Inflammatory macrophage treated with lipopolysaccharide for 4 hours (primary cell): ENCODE data around the gene COG7.
"Not testable (repeated sequence)": the region's sequence is repeated elsewhere in the genome, so short reads cannot be mapped to it uniquely, and the experiment has no call there.

Source experiments
- DNase-seq: peaks from one replicate; pipeline ENCODE4 v3.0.0-alpha.2; 2020

Gene COG7

DNA sequence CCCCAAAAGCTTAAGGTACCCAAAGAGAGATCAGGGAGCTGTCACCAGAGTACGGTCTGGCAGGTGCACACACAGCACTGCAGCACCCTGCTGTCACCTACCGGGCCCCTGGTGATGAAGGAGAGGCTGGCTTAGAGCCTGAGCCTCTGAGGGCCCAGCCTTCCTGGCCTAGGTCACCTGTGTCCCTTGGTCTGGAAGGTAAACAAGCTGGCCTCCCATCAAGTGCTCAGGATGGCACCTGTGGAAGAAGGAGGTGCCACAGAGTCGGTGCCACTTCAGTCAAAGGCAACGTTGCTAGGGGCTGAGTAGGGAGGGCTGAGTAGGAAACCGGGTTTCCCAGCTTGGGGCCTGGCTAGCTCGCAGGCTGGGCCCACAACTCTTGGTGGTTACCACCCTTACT is 70.7 kb downstream of the COG7 start:
- no peak for DNase-seq

DNA sequence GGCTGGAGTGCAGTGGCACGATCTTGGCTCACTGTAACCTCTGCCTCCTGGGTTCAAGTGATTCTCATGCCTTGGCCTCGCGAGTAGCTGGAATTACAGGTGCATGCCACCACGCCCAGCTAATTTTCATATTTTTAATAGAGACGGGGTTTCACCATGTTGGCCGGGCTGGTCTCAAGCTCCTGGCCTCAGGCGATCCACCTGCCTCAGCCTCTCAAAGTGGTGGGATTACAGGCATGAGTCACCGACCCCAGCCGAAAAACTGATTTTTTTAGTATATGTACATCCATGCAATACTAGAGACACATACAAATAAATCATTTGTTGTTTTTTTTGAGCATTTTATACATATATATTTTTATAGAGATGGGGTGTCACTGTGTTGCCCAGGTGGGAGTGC is 71.3 kb downstream of the COG7 start:
- DNase-seq, result not testable (repeated sequence)

DNA sequence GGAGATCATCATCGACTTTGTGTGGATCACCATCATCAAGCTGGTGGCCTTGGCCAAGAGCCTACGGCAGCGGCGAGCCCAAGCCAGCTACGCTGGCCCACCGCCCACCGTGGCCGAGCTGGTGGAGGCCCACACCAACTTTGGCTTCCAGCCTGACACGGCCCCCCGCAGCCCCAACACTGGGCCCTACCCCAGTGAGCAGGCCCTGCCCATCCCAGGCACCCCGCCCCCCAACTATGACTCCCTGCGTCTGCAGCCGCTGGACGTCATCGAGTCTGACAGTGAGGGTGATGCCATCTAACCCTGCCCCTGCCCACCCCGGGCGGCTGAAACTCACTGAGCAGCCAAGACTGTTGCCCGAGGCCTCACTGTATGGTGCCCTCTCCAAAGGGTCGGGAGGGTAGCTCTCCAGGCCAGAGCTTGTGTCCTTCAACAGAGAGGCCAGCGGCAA is 72.5 kb downstream of the COG7 start:
- DNase-seq, result no peak

GRCh38 chr16:23379707-23380106 is 73.3 kb downstream of the COG7 start:
- DNase-seq, result no peak

DNA sequence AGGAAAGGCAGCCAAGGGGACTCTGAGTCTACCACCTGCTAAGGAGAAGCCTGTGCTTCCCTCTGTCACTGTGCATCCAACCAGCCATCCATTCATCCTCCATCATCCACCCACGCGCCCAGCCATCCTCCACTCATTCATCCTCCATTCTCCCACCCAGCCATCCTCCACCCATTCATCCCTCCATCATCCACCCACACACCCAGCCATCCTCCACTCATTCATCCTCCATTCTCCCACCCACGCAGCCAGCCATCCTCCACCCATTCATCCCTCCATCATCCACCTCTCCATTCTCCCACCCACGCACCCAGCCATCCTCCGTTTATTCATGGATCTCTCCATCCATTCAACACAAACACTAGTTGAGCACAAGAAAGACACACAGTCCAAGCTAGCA is 74.1 kb downstream of the COG7 start:
- DNase-seq, result no peak

DNA sequence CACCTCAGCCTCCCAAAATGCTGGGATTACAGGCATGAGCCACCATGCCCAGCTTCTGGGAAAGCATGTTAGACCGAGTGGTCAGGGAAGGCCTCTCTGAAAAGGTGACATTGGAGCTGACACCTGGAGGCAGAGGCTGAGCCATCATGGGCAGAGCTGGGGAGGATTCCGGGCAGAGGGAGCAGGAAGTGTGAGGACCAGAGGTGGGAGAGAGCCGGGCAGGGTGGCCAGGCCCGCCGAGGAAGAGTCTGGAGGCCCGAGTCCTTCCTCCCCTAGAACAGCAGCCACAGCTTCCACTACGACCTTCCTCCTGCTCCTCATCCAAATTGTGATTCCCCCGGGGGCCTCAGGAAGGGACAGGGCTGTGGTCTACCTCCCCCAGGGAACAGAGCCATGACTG is 74.7 kb downstream of the COG7 start:
- DNase-seq, result no peak

DNA sequence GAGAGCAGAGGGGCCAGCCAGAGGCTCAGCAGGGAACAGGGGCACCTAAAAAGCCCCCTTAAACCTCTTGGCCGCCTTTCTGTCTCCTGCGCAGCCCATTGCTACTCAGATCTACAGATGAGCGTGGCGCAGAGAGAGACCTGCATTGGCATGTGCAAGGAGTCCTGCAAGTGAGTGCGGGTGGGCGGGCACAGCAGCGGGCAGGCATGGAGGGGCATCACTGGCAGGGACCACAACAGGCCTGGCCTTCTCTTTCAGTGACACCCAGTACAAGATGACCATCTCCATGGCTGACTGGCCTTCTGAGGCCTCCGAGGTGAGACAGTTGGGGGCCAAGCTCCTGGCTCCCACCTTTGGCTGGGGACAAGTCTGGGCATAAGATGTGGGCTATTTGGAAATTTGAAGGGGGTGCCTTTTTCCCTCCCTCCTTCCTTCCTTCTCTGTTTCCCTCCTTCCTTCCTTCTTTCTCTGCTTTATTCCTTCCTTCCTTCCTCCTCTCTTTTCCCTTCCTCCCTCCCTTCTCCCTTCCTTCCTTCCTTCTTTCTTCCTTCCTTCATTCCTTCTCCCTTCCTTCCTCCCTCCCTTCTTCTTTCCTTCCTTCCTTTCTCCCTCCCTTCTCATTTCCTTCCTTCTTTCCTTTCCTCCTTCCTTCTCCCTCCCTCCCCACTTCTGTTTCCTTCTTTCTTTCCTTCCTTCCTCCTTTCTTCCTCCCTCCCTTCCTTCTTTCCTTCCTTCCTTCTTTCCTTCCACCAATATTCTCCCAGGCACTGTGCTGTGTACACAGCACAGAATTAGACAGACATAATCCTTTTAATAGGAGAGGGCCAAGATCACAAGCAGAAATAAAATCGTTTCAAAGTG is 75.7 kb downstream of the COG7 start:
- DNase-seq, result no peak

- DNase-seq, result no peak
These were observed 77.3 kb downstream of the COG7 start for GRCh38 chr16:23375643-23376042.

- DNase-seq, result no peak
These were observed 78.1 kb downstream of the COG7 start for GRCh38 chr16:23374721-23375510.

GRCh38 chr16:23373436-23374219 is 79.4 kb downstream of the COG7 start:
- no peak for DNase-seq

DNA sequence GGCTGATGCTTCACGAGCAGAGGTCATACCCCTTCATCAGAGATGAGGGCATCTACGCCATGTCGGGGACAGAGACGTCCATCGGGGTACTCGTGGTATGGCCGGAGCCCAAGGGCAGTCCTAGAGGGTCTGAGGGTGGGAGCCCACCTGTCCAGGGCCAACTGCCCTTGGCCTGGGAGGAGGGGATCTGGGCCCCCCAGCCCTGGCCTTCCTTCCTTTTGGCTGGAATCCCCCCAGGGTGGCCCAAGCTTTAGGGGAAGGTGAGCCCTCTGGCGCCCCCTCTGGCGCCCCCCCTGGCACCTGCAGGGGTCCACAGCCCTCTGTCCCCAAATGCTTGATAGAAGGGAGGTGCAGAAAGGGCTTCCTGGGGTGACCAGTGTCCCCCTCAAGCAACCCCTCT is 81.6 kb downstream of the COG7 start:
- DNase-seq, result no peak

GRCh38 chr16:23369416-23369815 is 83.6 kb downstream of the COG7 start:
- DNase-seq, result no peak

GRCh38 chr16:23368469-23368868 is 84.5 kb downstream of the COG7 start:
- no peak for DNase-seq

DNA sequence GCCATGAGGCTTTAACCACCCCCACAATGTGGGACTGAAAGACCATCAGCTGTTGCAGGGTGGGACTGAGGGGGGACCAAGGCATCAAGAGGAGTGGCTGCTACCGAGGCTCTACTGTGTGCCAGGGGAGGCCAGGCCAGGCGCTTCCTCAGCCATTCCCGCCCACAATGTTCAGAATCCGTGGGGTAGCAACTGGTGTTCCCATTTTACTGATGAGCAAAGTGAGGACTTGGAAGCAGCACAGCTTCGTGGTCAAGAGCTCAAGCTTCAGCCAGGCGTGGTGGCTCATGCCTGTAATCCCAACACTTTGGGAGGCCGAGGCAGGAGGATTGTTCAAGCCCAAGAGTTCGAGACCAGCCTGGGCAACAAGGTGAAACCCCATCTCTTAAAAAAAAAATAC is 85.0 kb downstream of the COG7 start:
- DNase-seq, result no peak

- DNase-seq, result no peak
These were observed 85.4 kb downstream of the COG7 start for GRCh38 chr16:23367564-23367963.

DNA sequence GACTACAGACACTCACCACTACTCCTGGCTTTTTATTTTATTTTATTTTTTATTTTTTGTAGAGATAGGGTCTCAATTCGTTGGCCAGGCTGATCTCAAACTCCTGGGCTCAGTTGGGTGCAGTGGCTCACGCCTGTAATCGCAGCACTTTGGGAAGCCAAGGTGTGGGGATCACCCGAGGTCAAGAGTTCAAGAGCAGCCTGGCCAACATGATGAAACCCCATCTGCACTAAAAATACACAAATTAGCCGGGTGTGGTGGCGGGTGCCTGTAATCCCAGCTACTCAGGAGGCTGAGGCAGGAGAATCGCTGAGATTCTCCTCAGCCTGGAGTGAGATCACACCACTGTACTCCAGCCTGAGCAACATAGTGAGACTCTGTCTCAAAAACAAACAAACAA is 86.6 kb downstream of the COG7 start:
- not testable (repeated sequence) for DNase-seq

GRCh38 chr16:23365602-23366240 is 87.3 kb downstream of the COG7 start:
- DNase-seq, result no peak

DNA sequence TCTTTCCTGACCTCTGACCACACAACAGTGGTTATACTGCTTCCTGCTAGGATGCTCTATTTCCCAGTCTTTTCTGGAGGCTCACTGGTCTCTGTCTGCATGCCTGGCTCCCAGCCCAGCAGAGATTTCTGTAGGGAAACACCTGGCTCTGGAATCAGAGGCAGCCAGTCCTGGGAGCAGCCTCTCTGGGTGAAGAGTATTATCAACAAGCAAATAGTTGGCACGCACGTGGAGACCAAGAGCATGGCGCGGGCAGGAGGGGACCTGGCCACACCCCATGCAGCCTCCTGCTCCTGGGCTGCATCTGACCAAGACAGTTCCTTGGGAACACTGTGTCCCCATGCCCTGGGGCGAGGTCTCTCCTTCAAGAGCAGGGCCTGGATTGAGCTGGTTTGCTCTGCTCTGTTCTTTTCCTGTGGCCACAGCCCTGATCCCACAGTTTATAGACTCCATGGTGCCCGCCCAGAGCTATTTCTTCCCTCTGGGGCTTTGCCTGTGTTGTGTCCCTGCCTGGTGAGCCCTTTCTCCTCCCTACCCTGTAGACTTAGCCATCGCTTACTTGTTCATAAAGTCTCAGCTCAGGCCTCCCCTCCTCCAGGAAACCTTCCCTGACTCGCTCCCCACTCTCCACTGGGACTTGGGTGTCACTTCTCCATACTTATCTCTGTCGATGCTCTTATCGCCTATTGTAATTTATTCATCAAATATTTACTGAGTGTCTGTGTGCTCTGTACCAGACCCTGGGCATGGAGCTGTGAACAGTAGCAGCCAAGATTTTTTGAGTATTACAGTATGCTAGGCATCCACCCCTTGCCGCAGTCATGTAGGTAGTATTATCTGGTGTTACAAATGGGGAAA is 90.3 kb downstream of the COG7 start:
- no peak for DNase-seq

- DNase-seq, result no peak
These were observed 93.8 kb downstream of the COG7 start for GRCh38 chr16:23359092-23359760.

DNA sequence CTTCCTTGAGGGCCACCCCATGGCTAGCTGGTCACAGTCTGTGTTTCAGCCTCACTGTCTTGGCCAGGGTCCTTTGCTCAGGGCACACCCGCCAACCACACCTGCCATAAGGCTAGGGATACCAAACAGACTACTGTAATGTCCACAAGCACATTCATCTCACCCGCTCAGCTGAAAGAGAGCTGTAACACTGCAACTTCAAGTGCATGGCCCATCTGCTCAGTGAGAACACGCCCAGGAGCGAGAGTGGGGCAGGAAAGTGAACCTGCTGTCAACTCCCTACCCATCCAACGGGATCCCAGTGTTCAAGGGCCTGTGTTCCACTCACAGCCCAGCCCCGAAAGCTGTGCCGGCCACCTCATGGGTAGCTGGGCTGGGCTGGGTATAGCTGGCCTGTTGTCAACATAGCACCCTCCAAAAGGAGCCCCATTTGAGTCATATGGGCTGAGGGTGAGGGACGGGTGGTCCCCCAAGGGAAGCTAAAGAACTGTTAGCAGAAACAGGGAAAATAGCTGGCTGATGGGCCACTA is 95.2 kb downstream of the COG7 start:
- DNase-seq, result no peak

GRCh38 chr16:23356941-23357340 is 96.0 kb downstream of the COG7 start:
- DNase-seq, result no peak
